Pancreas (tissue), 10 donors: ENCODE measurements around the gene DLX2. TPM values are rescaled to one million over a fixed set of nuclear protein-coding genes. Genes with fewer than 3 reads are reported as not detected.
A peak's percentile ranks its signal among the peaks of the same experiment; 100 is the strongest.

ENCODE experiments used
- ATAC-seq, 4 donors: fragments of 200-7000 bp; cut with Tn5 transposase; one replicate each; pipeline versions ENCODE4 v1.8.0 to v1.9.1; 2020; ENCODE audit warnings: mild to moderate bottlenecking in 4 of 4, moderate library complexity in 4 of 4
- DNase-seq, 6 donors: peaks; one replicate each; pipeline ENCODE4 v3.0.0-alpha.2; 2020
- FAIRE-seq: peaks from 2 replicates; lab custom pipeline; 2012; peaks lifted over from hg19 to GRCh38; lab: Jason Lieb, UNC
- H3K27ac ChIP-seq, 4 donors: fragments of 200-600 bp; sonication (generic); 1 replicate in 3 of 4; 2 replicates in 1 of 4; pipeline versions ENCODE4 v1.5.0 to v1.8.0; 2020
- H3K27me3 ChIP-seq, 4 donors: fragments of 200-600 bp; one replicate each; pipeline ENCODE4 v1.8.0; 2021
- H3K36me3 ChIP-seq, 3 donors: fragments of 200-600 bp; sonication (generic) in 1 of 3; one replicate each; pipeline versions ENCODE4 v1.5.0 to v1.8.0; 2020 to 2021
- H3K4me1 ChIP-seq, 3 donors: fragments of 200-600 bp; one replicate each; pipeline ENCODE4 v1.8.0; 2021
- H3K4me3 ChIP-seq, 4 donors: fragments of 200-600 bp; sonication (generic) in 2 of 4; one replicate each; pipeline versions ENCODE4 v1.5.0 to v1.8.0; 2020 to 2021
- H3K9me3 ChIP-seq, 4 donors: fragments of 200-600 bp; one replicate each; pipeline ENCODE4 v1.8.0; 2021
- CTCF ChIP-seq, 4 donors: fragments of 200-600 bp; sonication (generic) in 3 of 4; IDR thresholded peaks; one replicate each; pipeline versions ENCODE4 v1.5.0 to v1.8.0; 2021; ENCODE audit warnings: antibody characterized with exemption in 4 of 4
- WGBS, 2 donors: extraction: QIAGEN DNeasy Blood & Tissue Kit; methylation state at CpG; one replicate each; pipeline ENCODE4 v1.1.7; 2013; 5-methylcytosine and 5-hydroxymethylcytosine counted together
- intact Hi-C, 3 donors: fragments of 100-400 bp; cut with DNase I; formaldehyde crosslinking; loops; one replicate each; pipeline versions ENCODE4 v1.11.1 to v1.14.2; 2022
- polyA plus RNA-seq, 2 donors: library from polyadenylated mRNA; stranded (reverse); fragments of 200-250 nt; gene quantifications; one replicate each; pipeline ENCODE4 v1.2.3, GENCODE V29; 2013
- total RNA-seq, 6 donors: library from RNA; stranded (reverse); fragmentation: NEBNext Ultra II Directional in 4 of 6; extraction: Animal tissue kit (Norgen Biotek cat#: 25700) in 4 of 6; gene quantifications; one replicate each; pipeline versions ENCODE4 v1.2.1 to v1.2.4, GENCODE V29; 2021 to 2023
- donor health status: healthy with polysubstance abuse.
- donor health status: DM: no; HTN: no; CAD: no; lungs with moderate emphysema.
- donor health status: DM: no; HTN: no; CAD: no.
- donor health status: control.
- donor health status: control.
- donor health status: Bipolar disorder and iron deficiency.
- donor health status: DM: yes; HTN: yes; CAD: no.
- donor health status: DM: no; HTN: no; CAD: no.
- donor health status: DM: no; HTN: no; CAD: no.
- donor health status: DM: yes; HTN: yes; CAD: no.

The DLX2 gene
- total and polyA plus RNA-seq, 8 donors: not detected

GRCh38 chr2:172082105-172082943, 20.4 kb downstream of the DLX2 start:
- Histone ChIP-seq H3K4me1 (peaks cover 0 to 24% (median 4%) of the 10 kb centered on the region in 3 donors), H3K4me3 (no peak overlapping the region), H3K36me3 (no peaks in the 10 kb centered on the region), H3K27me3 (peaks cover 0 to 83% (median 27%) of the 10 kb centered on the region in 4 donors), H3K9me3 (no peaks in the 10 kb centered on the region), H3K27ac (no peak overlapping the region)
- no peak for ATAC-seq
- 14% methylated on average over 14 of the region's 14 CpGs for WGBS, 2 donors
- intact Hi-C loops: no loop called here
- no peak for TF ChIP-seq CTCF (IDR thresholded peaks at IDR 0.05)
- DNase-seq: no peak
- no peak for FAIRE-seq

- Histone ChIP-seq H3K4me3 (no peak overlapping the region), H3K9me3 (no peaks in the 10 kb centered on the region), H3K27me3 (peaks cover 0 to 74% (median 25%) of the 10 kb centered on the region in 4 donors), H3K36me3 (no peaks in the 10 kb centered on the region), H3K27ac (no peak overlapping the region), H3K4me1 (peaks cover 0 to 19% (median 4%) of the 10 kb centered on the region in 3 donors)
- ATAC-seq (no peak), FAIRE-seq (no peak), DNase-seq (peak in 1 of 6 donors; percentile 41)
- no peak for TF ChIP-seq CTCF (IDR thresholded peaks at IDR 0.05)
- intact Hi-C loops: no loop called here
- WGBS, 2 donors: 17% methylated on average over 36 of the region's 36 CpGs
These were observed 21.3 kb downstream of the DLX2 start for GRCh38 chr2:172081221-172082022.

- WGBS, 2 donors: 19 to 21% methylated on average over 25 of the region's 25 CpGs
- Histone ChIP-seq H3K27me3 (peaks cover 0 to 67% (median 22%) of the 10 kb centered on the region in 4 donors), H3K36me3 (no peaks in the 10 kb centered on the region), H3K4me3 (no peak overlapping the region), H3K27ac (no peak overlapping the region), H3K9me3 (no peaks in the 10 kb centered on the region), H3K4me1 (peaks cover 0 to 12% (median 0%) of the 10 kb centered on the region in 3 donors)
- intact Hi-C loops: no loop called here
- no peak for TF ChIP-seq CTCF (IDR thresholded peaks at IDR 0.05)
- no peak for DNase-seq
- FAIRE-seq: no peak
- no peak for ATAC-seq
These were observed 22.0 kb downstream of the DLX2 start for GRCh38 chr2:172080641-172081220.

- Histone ChIP-seq H3K27ac (no peak overlapping the region), H3K4me3 (no peak overlapping the region), H3K36me3 (no peaks in the 10 kb centered on the region), H3K9me3 (no peaks in the 10 kb centered on the region), H3K4me1 (peaks cover 0 to 8% (median 0%) of the 10 kb centered on the region in 3 donors), H3K27me3 (peaks cover 0 to 61% (median 20%) of the 10 kb centered on the region in 4 donors)
- FAIRE-seq (no peak), ATAC-seq (no peak), DNase-seq (no peak)
- intact Hi-C loops: no loop called here
- no peak for TF ChIP-seq CTCF (IDR thresholded peaks at IDR 0.05)
- WGBS, 2 donors: 42 to 48% methylated on average over 38 of the region's 38 CpGs
These were observed 22.7 kb downstream of the DLX2 start for GRCh38 chr2:172079838-172080640.
